SK-N-MC (cell line): ENCODE results near the gene CDYL.

Experiments
- DNase-seq: peaks from one replicate; pipeline ENCODE4 v3.0.0-alpha.2; 2011; ENCODE audit warnings: low read depth, low spot score
- H3K27ac ChIP-seq: fragments of 200-600 bp; sonication (generic); 2 replicates; pipeline ENCODE4 v1.5.1; 2016; ENCODE audit warnings: mixed run types
- H3K36me3 ChIP-seq: fragments of 200-600 bp; sonication (generic); 2 replicates; pipeline ENCODE4 v1.6.1; 2017; ENCODE audit warnings: antibody characterized with exemption, low read length, mixed read lengths; ENCODE audit not compliant: insufficient read depth
- H3K4me3 ChIP-seq: fragments of 200-600 bp; sonication (generic); 2 replicates; pipeline ENCODE4 v1.5.1; 2016
- H3K9ac ChIP-seq: fragments of 200-600 bp; sonication (generic); 2 replicates; pipeline ENCODE4 v1.8.0; 2017; ENCODE audit warnings: mixed run types, mixed read lengths; ENCODE audit not compliant: insufficient read length
- H3K9me3 ChIP-seq: fragments of 200-600 bp; sonication (generic); 2 replicates; pipeline ENCODE4 v1.6.1; 2017; ENCODE audit warnings: low read depth, mild to moderate bottlenecking, antibody characterized with exemption, low read length, moderate library complexity, mixed read lengths
- EZH2 ChIP-seq: fragments of 200-600 bp; sonication (generic); IDR thresholded peaks from one replicate; pipeline ENCODE4 v1.6.1; 2017; ENCODE audit warnings: antibody characterized with exemption
- FOXP2 ChIP-seq: optimal IDR thresholded peaks from 2 replicates; pipeline ENCODE3; 2011; ENCODE audit warnings: mild to moderate bottlenecking, moderate library complexity; ENCODE audit not compliant: insufficient read depth; ENCODE audit errors: extremely low read length, control extremely low read depth
- POLR2AphosphoS5 ChIP-seq: IDR thresholded peaks from 2 replicates; pipeline ENCODE4 v1.6.1; 2012; ENCODE audit warnings: mild to moderate bottlenecking, low read depth, low read length, borderline replicate concordance

Gene CDYL

GRCh38 chr6:4969609-4970285 lies 193.5 kb downstream of the CDYL start:
- no peak for DNase-seq
- H3K9me3 ChIP-seq: no peaks in the 10 kb centered on the region
- H3K9ac ChIP-seq: no peak overlapping the region
- H3K36me3 ChIP-seq: no peaks in the 10 kb centered on the region
- H3K27ac ChIP-seq: no peak overlapping the region
- TF ChIP-seq EZH2: no peak
- TF ChIP-seq FOXP2: no peak
- TF ChIP-seq POLR2AphosphoS5: no peak
- no peak overlapping the region for H3K4me3 ChIP-seq

GRCh38 chr6:4970739-4971395 lies 194.7 kb downstream of the CDYL start:
- DNase-seq: no peak

DNA sequence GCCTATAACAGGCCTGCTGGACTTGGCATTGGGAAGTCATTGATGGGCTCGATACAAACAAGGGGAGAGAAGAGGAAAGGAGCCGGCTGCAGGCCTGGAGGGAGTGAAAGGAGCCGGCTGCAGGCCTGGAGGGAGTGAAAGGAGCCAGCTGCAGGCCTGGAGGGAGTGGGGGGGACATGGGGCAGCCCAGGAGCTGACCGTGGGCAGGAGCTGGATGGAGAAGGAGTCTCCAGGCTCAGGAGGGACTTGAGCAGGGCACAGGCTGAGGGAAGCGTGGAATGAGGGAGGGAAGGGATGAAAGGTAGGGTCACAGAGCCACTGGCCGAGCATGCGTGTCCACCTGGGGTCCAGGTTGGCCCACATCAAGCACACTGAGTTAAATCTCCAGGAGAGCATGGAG lies 195.6 kb downstream of the CDYL start:
- TF ChIP-seq EZH2 (no peak), FOXP2 (no peak), POLR2AphosphoS5 (no peak)
- no peak overlapping the region for H3K9ac ChIP-seq
- no peak overlapping the region for H3K4me3 ChIP-seq
- H3K27ac ChIP-seq: no peak overlapping the region
- no peaks in the 10 kb centered on the region for H3K9me3 ChIP-seq
- no peak for DNase-seq
- H3K36me3 ChIP-seq: no peaks in the 10 kb centered on the region

More at GRCh38 chr6:4970739-4971395, 194.7 kb downstream of the CDYL start:
- H3K9me3 ChIP-seq: no peaks in the 10 kb centered on the region
- H3K36me3 ChIP-seq: no peaks in the 10 kb centered on the region
- no peak overlapping the region for H3K9ac ChIP-seq
- TF ChIP-seq FOXP2: no peak
- no peak for TF ChIP-seq EZH2
- TF ChIP-seq POLR2AphosphoS5: no peak
- no peak overlapping the region for H3K27ac ChIP-seq
- no peak overlapping the region for H3K4me3 ChIP-seq

DNA sequence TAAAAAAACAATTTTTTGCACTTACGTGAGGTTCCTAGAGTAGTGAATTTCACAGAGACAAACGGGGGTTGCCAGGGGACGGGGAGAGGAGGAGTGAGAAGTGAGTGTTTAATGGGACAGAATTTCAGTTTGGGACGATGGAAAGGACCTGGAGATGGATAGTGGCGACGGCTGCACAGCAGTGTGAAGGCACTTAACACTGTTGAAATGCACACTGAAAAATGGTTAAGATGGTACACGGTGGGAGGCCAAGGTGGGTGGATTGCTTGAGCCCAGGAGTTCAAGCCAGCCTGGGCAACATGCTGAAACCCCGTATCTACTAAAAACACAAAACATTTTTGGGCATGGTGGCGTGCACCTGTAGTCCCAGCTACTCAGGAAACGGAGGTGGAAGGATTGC lies 196.2 kb downstream of the CDYL start:
- no peaks in the 10 kb centered on the region for H3K9me3 ChIP-seq
- no peaks in the 10 kb centered on the region for H3K36me3 ChIP-seq
- no peak for DNase-seq
- H3K9ac ChIP-seq: no peak overlapping the region
- no peak overlapping the region for H3K4me3 ChIP-seq
- no peak overlapping the region for H3K27ac ChIP-seq
- TF ChIP-seq POLR2AphosphoS5 (no peak), EZH2 (no peak), FOXP2 (no peak)

GRCh38 chr6:4973415-4973814 lies 197.2 kb downstream of the CDYL start:
- H3K9ac ChIP-seq: no peak overlapping the region
- no peaks in the 10 kb centered on the region for H3K9me3 ChIP-seq
- H3K27ac ChIP-seq: no peak overlapping the region
- TF ChIP-seq EZH2 (no peak), POLR2AphosphoS5 (no peak), FOXP2 (no peak)
- no peak overlapping the region for H3K4me3 ChIP-seq
- no peak for DNase-seq
- H3K36me3 ChIP-seq: no peaks in the 10 kb centered on the region

DNA sequence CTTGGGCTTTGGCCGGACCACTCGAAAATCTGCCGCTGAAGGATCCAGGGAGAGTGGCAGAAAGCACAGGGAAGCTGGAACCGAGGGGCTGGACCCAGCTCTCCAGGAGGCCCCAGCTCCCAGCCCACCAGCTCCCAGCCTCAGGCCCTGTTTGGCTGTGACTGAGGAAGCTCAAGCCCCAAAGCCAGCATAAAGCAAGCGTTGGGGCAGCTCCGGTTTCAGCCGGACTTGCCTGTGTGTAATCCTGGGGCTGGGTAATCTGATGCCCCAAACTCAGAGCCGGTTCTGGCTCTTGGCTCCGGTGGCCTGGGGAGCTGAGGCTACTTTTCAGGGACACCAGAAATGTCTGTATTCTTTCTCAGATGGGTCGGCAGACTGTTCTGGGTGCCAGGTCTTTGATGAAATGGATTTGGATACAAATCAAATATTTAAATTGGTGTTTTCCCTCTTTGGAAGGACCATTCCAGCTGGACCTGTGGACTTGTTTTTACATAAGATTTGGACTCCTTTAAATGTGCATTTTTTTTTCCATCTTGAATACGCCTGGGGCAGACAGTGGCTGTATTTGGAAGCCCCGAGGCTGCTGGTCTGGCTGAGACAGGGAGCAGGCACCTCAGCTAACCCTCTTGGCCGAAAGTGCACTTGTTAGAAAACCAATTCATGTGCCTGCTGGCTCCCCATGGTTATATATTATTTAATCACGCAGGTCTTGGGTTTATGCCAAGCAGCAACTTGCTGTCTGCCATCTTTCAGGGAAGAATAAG lies 198.0 kb downstream of the CDYL start:
- Histone ChIP-seq H3K36me3 (no peaks in the 10 kb centered on the region), H3K27ac (no peak overlapping the region), H3K9ac (no peak overlapping the region), H3K4me3 (0 out of 2 replicates have a peak overlapping the region, but pooled peaks have one; percentile 31), H3K9me3 (no peaks in the 10 kb centered on the region)
- DNase-seq: peak; percentile 6
- no peak for TF ChIP-seq FOXP2

DNA sequence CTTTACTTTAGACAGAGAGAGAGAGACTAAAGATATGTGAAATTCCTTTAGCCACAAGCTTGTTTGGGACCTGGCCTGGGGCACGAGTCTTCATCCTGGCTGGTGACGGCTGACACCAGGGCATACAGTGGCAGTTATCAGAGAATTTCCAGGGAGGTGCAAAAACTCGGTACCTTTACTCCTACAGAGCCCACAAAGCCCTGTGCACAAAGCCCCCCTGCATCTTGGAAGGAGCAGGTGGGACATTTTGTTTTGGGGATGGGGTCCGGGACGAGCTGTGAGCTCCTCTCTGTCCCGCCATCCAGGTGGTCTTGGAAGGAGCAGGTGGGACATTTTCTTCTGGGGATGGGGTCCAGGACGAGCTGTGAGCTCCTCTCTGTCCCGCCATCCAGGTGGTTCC lies 198.8 kb downstream of the CDYL start:
- no peak overlapping the region for H3K4me3 ChIP-seq
- no peak overlapping the region for H3K27ac ChIP-seq
- no peaks in the 10 kb centered on the region for H3K36me3 ChIP-seq
- no peak overlapping the region for H3K9ac ChIP-seq
- DNase-seq: no peak
- no peaks in the 10 kb centered on the region for H3K9me3 ChIP-seq
- TF ChIP-seq FOXP2 (no peak), POLR2AphosphoS5 (no peak), EZH2 (no peak)

DNA sequence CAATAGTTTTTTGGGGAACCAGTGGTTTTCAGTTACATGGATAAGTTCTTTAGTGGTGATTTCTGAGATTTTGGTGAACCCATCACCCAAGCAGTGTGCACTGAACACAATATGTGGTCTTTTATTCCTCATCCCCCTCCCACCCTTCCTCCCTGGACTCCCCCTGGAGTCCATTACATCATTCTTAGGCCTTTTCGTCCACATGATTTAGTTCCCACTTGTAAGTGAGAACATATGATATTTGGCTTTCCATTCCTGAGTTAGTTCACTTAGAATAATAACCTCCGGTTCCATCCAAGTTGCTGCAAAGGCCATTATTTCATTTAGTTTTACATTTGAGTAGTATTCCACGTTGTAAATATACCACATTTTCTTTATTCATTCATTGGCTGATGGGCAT lies 199.3 kb downstream of the CDYL start:
- Histone ChIP-seq H3K27ac (no peak overlapping the region), H3K9me3 (no peaks in the 10 kb centered on the region), H3K36me3 (no peaks in the 10 kb centered on the region), H3K9ac (no peak overlapping the region), H3K4me3 (no peak overlapping the region)
- DNase-seq: no peak
- no peak for TF ChIP-seq POLR2AphosphoS5
- no peak for TF ChIP-seq EZH2
- no peak for TF ChIP-seq FOXP2

DNA sequence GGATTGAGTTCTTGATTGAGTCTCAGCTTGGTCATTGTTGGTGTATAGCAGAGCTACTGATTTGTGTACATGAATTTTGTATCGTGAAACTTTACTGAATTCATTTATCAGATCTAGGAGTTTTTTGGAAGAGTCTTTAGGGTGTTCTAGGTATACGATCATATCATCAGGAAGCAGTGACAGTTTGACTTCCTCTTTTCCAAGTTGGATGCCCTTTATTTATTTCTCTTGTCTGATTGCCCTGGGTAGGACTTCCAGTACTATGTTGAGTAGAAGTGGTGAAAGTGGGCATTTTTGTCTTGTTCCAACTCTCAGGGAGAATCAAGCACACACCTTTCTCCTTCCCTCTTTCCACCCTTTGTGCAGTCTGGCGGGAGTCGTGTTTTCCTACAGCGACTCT lies 201.3 kb downstream of the CDYL start:
- H3K27ac ChIP-seq: no peak overlapping the region
- TF ChIP-seq FOXP2 (no peak), POLR2AphosphoS5 (no peak), EZH2 (no peak)
- no peak overlapping the region for H3K4me3 ChIP-seq
- no peaks in the 10 kb centered on the region for H3K9me3 ChIP-seq
- H3K9ac ChIP-seq: no peak overlapping the region
- no peaks in the 10 kb centered on the region for H3K36me3 ChIP-seq
- no peak for DNase-seq
